HEK293 (cell line): ENCODE results near the gene ELAVL1.

ENCODE experiments used
- GLI2 ChIP-seq: fragments of 450-650 bp; formaldehyde crosslinking; IDR thresholded peaks from 2 replicates; pipeline ENCODE4; 2017; ENCODE audit warnings: missing biosample characterization, missing genetic modification characterization, low read depth, borderline replicate concordance
- TRIM28 ChIP-seq: IDR thresholded peaks from 2 replicates; pipeline ENCODE4 v1.6.1; 2011; ENCODE audit warnings: low read length, control low read depth, borderline replicate concordance
- YY1 ChIP-seq: fragments of 450-650 bp; formaldehyde crosslinking; IDR thresholded peaks from 2 replicates; pipeline ENCODE4 v1.5.1; 2018; ENCODE audit warnings: missing biosample characterization, missing genetic modification characterization
- ZNF10 ChIP-seq: fragments of 450-650 bp; formaldehyde crosslinking; IDR thresholded peaks from 2 replicates; pipeline ENCODE4 v1.5.1; 2017; ENCODE audit warnings: missing biosample characterization, missing genetic modification characterization
- ZNF302 ChIP-seq: fragments of 450-650 bp; formaldehyde crosslinking; IDR thresholded peaks from 2 replicates; pipeline ENCODE4 v1.5.1; 2016; ENCODE audit warnings: missing biosample characterization, missing genetic modification characterization, low read depth
- TF ChIP-seq, protein P1 (sequence below): fragments of 450-650 bp; formaldehyde crosslinking; IDR thresholded peaks from 2 replicates; pipeline ENCODE4 v1.5.1; 2016; ENCODE audit warnings: missing biosample characterization, missing genetic modification characterization
- TF ChIP-seq, protein P2 (sequence below): fragments of 450-650 bp; formaldehyde crosslinking; IDR thresholded peaks from 2 replicates; pipeline ENCODE4 v1.5.1; 2016; ENCODE audit warnings: missing biosample characterization, missing genetic modification characterization
- TF ChIP-seq, protein P3 (sequence below): fragments of 450-650 bp; formaldehyde crosslinking; IDR thresholded peaks from 2 replicates; pipeline ENCODE4 v1.5.1; 2016; ENCODE audit warnings: missing biosample characterization, missing genetic modification characterization
- TF ChIP-seq, protein P4 (sequence below): fragments of 450-650 bp; formaldehyde crosslinking; IDR thresholded peaks from 2 replicates; pipeline ENCODE4 v1.5.1; 2016; ENCODE audit warnings: missing biosample characterization, missing genetic modification characterization

DNA sequence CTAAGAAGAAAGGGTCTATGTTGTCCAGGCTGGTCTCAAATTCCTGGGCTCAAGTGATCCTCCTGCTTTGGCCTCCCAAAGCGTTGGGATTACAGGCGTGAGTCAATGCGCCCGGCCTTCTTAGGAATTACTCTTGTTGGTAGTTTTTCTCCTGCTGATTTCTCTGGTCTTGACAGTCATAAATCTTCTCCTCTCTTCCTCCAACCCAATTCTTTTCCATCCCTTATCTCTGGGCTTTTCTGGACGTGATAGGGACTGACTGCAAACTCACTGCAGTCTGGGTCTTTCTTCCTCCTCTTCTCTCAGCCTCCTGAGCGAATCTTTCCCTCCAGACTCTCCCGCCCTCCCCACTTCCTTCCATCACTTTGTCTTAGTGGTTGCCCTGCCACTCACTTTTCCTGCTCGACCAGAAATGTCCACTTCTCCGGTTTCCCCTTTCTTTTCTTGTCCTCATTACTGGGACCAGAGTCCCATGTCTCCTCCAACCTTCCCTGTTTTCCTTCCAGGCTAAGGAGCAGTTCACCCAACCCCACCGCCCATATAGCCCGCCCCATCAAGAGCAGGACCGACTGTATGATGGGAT lies 40.1 kb downstream of the ELAVL1 start:
- TF ChIP-seq, protein P1, sequence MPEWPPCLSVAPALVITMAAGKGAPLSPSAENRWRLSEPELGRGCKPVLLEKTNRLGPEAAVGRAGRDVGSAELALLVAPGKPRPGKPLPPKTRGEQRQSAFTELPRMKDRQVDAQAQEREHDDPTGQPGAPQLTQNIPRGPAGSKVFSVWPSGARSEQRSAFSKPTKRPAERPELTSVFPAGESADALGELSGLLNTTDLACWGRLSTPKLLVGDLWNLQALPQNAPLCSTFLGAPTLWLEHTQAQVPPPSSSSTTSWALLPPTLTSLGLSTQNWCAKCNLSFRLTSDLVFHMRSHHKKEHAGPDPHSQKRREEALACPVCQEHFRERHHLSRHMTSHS (tag by site-specific recombination) = no peak
- TF ChIP-seq, protein P2, sequence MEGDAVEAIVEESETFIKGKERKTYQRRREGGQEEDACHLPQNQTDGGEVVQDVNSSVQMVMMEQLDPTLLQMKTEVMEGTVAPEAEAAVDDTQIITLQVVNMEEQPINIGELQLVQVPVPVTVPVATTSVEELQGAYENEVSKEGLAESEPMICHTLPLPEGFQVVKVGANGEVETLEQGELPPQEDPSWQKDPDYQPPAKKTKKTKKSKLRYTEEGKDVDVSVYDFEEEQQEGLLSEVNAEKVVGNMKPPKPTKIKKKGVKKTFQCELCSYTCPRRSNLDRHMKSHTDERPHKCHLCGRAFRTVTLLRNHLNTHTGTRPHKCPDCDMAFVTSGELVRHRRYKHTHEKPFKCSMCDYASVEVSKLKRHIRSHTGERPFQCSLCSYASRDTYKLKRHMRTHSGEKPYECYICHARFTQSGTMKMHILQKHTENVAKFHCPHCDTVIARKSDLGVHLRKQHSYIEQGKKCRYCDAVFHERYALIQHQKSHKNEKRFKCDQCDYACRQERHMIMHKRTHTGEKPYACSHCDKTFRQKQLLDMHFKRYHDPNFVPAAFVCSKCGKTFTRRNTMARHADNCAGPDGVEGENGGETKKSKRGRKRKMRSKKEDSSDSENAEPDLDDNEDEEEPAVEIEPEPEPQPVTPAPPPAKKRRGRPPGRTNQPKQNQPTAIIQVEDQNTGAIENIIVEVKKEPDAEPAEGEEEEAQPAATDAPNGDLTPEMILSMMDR (tag by site-specific recombination) = no peak
- TF ChIP-seq TRIM28 (no peak), ZNF302 (no peak), YY1 (tag by site-specific recombination) (no peak), GLI2 (no peak), ZNF10 (tag by site-specific recombination) (no peak)
- TF ChIP-seq, protein P3, sequence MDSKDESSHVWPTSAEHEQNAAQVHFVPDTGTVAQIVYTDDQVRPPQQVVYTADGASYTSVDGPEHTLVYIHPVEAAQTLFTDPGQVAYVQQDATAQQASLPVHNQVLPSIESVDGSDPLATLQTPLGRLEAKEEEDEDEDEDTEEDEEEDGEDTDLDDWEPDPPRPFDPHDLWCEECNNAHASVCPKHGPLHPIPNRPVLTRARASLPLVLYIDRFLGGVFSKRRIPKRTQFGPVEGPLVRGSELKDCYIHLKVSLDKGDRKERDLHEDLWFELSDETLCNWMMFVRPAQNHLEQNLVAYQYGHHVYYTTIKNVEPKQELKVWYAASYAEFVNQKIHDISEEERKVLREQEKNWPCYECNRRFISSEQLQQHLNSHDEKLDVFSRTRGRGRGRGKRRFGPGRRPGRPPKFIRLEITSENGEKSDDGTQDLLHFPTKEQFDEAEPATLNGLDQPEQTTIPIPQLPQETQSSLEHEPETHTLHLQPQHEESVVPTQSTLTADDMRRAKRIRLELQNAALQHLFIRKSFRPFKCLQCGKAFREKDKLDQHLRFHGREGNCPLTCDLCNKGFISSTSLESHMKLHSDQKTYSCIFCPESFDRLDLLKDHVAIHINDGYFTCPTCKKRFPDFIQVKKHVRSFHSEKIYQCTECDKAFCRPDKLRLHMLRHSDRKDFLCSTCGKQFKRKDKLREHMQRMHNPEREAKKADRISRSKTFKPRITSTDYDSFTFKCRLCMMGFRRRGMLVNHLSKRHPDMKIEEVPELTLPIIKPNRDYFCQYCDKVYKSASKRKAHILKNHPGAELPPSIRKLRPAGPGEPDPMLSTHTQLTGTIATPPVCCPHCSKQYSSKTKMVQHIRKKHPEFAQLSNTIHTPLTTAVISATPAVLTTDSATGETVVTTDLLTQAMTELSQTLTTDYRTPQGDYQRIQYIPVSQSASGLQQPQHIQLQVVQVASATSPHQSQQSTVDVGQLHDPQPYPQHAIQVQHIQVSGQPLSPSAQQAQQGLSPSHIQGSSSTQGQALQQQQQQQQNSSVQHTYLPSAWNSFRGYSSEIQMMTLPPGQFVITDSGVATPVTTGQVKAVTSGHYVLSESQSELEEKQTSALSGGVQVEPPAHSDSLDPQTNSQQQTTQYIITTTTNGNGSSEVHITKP (tag by site-specific recombination) = no peak
- TF ChIP-seq, protein P4, sequence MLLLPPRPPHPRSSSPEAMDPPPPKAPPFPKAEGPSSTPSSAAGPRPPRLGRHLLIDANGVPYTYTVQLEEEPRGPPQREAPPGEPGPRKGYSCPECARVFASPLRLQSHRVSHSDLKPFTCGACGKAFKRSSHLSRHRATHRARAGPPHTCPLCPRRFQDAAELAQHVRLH (tag by site-specific recombination) = no peak
